GM08714 (cell line): Measurements from ENCODE around the gene GPC3.
"Not testable (repeated sequence)": the region's sequence is repeated elsewhere in the genome, so short reads cannot be mapped to it uniquely, and the experiment has no call there.

Experiments used
- H3K4me3 ChIP-seq: fragments of 200-500 bp; sonication (Bioruptor generic); 2 replicates; pipeline ENCODE4 v1.5.1; 2014; ENCODE audit warnings: mild to moderate bottlenecking, low read length, inconsistent platforms
- ZNF274 ChIP-seq: IDR thresholded peaks from 2 replicates; pipeline ENCODE4 v1.6.1; 2012; ENCODE audit warnings: mild to moderate bottlenecking, low read depth, low read length

The GPC3 gene

GRCh38 chrX:133985164-133985966 lies at the start of gene GPC3:
Gene GPC3, minus strand, starts transcription at chrX:133985594.
- no peak within 1 kb of the TSS for H3K4me3 ChIP-seq
- no peak for TF ChIP-seq ZNF274

GRCh38 chrX:134032441-134032840 lies 47.0 kb upstream of the GPC3 start:
- no peak for TF ChIP-seq ZNF274
- no peak overlapping the region for H3K4me3 ChIP-seq

DNA sequence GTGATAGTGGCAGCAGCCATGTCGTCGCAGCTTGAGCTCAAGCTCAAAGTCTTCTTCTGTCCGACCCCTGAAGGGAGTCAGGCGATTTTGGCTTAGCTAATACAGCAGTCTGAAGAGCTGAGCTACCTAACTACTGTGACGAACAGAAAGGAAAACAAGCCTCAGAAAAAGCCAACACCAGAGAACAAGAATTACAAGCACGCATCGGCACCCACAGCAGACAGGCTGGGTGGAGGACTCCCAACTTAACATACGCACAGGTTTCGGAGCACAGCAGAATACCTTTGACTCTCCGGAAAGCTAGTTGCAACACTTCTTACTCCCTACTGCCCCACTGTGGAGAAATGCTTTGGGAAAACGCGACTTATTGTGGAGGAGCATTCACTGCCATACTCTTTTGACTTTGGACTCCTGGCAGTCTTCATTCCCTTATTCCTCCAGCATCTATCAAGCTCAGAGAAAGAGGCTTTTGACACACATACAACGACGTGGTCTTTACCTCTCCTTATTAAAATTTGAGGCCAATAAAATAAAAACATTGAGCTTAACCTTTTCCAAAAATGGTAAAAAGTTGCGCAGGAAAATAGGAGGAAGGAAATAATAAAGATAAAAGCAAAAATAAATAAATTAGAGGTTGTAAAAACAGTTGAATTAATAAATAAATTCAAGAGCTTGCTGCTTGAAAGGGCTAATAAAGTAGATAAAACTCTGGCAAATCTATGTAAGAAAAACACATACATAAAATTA lies 41.3 kb upstream of the GPC3 start:
- no peak for TF ChIP-seq ZNF274
- no peak overlapping the region for H3K4me3 ChIP-seq

GRCh38 chrX:134025986-134026545 lies 40.7 kb upstream of the GPC3 start:
- no peak for TF ChIP-seq ZNF274
- no peak overlapping the region for H3K4me3 ChIP-seq

GRCh38 chrX:134024686-134025377 lies 39.4 kb upstream of the GPC3 start:
- TF ChIP-seq ZNF274, result no peak
- no peak overlapping the region for H3K4me3 ChIP-seq

DNA sequence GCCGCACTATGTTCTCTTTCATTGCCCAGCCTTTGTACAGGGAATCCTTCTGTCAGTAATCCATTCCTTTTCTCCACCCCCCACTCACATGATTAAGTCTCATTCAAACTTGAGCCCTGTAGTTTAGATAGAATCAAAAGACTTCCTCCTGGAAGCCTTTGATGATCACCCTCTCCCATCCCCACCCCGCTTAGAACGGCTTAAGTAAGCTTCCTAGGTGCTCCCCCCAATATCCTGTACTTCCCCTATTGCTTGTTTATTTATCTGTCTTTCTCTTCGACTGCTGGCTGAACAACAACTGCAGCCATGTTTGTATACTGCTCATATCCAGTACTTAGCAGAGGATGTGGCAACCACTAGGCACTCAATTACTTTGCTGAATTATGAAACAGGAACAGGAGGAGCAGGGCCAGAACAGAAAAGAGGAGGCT lies 38.5 kb upstream of the GPC3 start:
- TF ChIP-seq ZNF274, result no peak

GRCh38 chrX:134020910-134021309 lies 35.5 kb upstream of the GPC3 start:
- TF ChIP-seq ZNF274, result no peak
- H3K4me3 ChIP-seq, result no peak overlapping the region

More for the DNA sequence above, 38.5 kb upstream of the GPC3 start:
- no peak overlapping the region for H3K4me3 ChIP-seq

GRCh38 chrX:134019567-134020206 lies 34.3 kb upstream of the GPC3 start:
- H3K4me3 ChIP-seq, result no peak overlapping the region
- no peak for TF ChIP-seq ZNF274

- H3K4me3 ChIP-seq, result not testable (repeated sequence)
These were observed 30.9 kb upstream of the GPC3 start for GRCh38 chrX:134016309-134016708.

DNA sequence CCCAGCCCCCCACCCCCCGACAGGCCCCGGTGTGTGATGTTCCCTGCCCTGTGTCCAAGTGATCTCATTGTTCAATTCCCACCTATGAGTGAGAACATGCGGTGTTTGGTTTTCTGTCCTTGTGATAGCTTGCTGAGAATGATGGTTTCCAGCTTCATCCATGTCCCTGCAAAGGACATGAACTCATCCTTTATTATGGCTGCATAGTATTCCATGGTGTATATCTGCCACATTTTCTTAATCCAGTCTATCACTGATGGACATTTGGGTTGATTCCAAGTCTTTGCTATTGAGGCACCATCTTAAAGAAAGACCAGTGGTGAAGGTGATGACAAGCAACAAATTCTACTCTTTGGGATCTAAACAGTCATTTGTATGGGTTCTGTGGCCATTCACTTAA lies 30.1 kb upstream of the GPC3 start:
- not testable (repeated sequence) for H3K4me3 ChIP-seq

- no peak overlapping the region for H3K4me3 ChIP-seq
- TF ChIP-seq ZNF274, result no peak
These were observed 28.1 kb upstream of the GPC3 start for GRCh38 chrX:134013524-134013923.

- H3K4me3 ChIP-seq, result no peak overlapping the region
- no peak for TF ChIP-seq ZNF274
These were observed 27.7 kb upstream of the GPC3 start for GRCh38 chrX:134013092-134013497.

DNA sequence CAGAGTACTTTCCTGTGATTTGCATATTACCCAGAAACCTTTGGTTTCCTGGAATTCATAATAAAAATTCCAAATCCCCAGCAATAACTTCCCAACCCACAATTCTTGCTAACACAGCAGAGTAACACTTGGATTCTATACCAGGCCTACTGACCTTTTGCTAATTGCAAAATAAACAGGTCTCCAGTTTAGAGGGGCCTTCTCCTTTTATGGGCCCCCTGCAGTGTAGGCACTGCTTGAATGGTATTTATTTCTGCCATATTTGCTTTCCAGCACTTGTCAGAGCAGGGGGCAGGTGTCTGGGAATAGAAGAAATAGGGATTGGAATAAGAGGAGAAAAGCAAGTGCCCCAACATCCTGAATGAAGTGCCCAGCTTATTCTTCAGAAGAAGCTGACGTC lies 25.3 kb upstream of the GPC3 start:
- H3K4me3 ChIP-seq, result no peak overlapping the region
- no peak for TF ChIP-seq ZNF274

DNA sequence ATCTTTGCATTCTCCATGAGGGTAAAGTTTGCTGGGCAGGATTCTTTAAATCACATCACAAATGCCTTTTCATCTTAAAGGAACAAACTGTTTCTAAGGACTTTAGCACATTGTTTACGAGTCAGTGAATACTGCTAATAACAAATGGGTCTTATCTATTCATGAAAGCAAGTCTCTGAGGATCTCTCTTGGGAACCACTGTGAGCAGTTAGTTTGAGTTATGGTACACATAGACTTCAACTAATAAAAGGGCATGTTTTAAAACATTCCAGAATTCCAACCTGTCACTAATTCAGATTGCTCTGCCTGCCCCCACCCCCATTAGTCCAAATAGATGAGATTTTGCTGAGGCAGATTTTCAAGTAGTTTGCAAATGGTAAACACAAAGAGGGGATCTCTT lies 22.3 kb upstream of the GPC3 start:
- TF ChIP-seq ZNF274, result no peak
- no peak overlapping the region for H3K4me3 ChIP-seq
